PC-3 (cell line): Measurements from ENCODE around the gene GNGT1.

Experiments used
- CTCF ChIP-seq: fragments of 300-600 bp; sonication (generic); conservative IDR thresholded peaks from 2 replicates; pipeline ENCODE4 v1.5.1; 2017; ENCODE audit warnings: antibody characterized with exemption, low read depth, mild to moderate bottlenecking, low read length
- EZH2 ChIP-seq: fragments of 300-600 bp; sonication (generic); IDR thresholded peaks from one replicate; pipeline ENCODE4 v1.6.1; 2017; ENCODE audit warnings: antibody characterized with exemption, mild to moderate bottlenecking, low read length; ENCODE audit not compliant: unreplicated experiment

- TF ChIP-seq CTCF = no peak
- TF ChIP-seq EZH2 = no peak
Measured at GRCh38 chr7:93938293-93938692, 31.9 kb downstream of the GNGT1 start.
